Astrocyte of the spinal cord (primary cell): ENCODE measurements around the gene ATP23.

Experiments used
- DNase-seq: peaks from one replicate; pipeline ENCODE4 v3.0.0; 2011; ENCODE audit warnings: low read depth, low spot score
- H3K4me3 ChIP-seq: 2 replicates; pipeline ENCODE4 v1.5.1; 2011; ENCODE audit warnings: low read depth, mild to moderate bottlenecking, low read length, moderate library complexity
- in situ Hi-C: cut with HindIII; loops from 2 replicates; pipeline ENCODE4 v1.10.0; 2017; ENCODE audit warnings: low sequenced_read_pairs
- TF ChIP-seq, protein P1 (sequence below): IDR thresholded peaks from 2 replicates; pipeline ENCODE4 v1.5.1; 2012; ENCODE audit warnings: low read depth, mild to moderate bottlenecking, low read length, inconsistent platforms

ATP23 gene

DNA sequence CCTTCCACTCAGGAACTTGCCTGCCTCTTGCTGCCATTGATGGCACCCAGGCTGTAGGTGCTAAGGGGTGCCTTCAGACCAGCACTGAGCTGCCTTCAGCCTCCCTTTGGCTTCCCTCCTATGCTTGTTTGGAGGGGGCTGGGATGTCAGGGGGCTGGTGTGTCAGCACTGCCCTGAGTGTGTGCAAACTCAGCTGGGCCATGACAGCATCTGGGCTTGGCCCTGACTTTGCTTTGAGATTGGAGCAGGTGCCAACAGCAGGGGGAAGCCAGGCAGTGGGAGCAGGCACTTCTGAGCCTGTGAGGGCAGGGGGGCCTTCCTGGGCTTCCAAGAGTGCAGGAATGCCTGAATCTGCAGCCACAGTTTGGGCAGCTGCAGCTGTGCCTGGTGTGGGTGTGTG, 56.9 kb downstream of the ATP23 start:
- no peak overlapping the region for H3K4me3 ChIP-seq
- in situ Hi-C loops: no loop called here
- TF ChIP-seq, protein P1, sequence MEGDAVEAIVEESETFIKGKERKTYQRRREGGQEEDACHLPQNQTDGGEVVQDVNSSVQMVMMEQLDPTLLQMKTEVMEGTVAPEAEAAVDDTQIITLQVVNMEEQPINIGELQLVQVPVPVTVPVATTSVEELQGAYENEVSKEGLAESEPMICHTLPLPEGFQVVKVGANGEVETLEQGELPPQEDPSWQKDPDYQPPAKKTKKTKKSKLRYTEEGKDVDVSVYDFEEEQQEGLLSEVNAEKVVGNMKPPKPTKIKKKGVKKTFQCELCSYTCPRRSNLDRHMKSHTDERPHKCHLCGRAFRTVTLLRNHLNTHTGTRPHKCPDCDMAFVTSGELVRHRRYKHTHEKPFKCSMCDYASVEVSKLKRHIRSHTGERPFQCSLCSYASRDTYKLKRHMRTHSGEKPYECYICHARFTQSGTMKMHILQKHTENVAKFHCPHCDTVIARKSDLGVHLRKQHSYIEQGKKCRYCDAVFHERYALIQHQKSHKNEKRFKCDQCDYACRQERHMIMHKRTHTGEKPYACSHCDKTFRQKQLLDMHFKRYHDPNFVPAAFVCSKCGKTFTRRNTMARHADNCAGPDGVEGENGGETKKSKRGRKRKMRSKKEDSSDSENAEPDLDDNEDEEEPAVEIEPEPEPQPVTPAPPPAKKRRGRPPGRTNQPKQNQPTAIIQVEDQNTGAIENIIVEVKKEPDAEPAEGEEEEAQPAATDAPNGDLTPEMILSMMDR: no peak
- no peak for DNase-seq

DNA sequence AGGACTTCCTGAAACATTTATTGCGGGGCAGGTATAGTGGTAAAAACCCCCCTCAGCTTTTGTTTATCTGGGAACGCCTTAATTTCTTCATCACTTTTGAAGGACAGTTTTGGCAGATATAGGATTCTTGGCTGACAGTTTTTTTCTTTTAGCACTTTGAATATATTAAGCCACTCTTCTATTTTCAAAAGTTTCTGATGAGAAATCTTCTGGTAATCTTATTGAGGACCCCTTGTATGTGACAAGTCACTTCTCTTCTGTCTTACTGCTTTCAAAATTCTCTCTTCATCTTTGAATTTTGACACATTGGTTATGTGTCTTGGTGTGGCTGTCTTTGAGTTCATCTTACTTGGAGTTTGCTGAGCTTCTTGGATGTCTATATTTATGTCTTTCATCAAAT, 59.1 kb downstream of the ATP23 start:
- no peak overlapping the region for H3K4me3 ChIP-seq
- TF ChIP-seq, protein P1: no peak
- DNase-seq: no peak
- in situ Hi-C loops: no loop called here

DNA sequence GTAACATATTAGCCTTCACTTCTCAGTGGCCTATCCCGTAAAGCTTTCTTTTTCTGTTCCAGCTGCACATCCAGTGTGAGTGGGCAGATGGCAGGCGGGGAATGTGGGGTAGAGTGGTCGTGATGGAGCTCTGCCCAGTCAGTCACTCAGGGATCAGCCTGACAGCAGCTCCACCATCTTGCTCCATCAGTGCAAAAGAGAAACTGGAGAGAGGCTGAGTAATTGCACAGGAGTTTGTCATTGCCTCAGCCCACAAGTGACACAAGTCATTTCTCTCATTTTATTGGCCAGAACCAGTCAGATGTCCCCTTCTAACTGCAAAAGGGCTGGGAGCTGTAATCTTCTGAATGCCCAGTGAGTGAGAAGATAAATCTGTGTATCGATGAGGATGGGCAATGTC, 66.5 kb downstream of the ATP23 start:
- H3K4me3 ChIP-seq: no peak overlapping the region
- DNase-seq: no peak
- TF ChIP-seq, protein P1: no peak
- in situ Hi-C loops: no loop called here

DNA sequence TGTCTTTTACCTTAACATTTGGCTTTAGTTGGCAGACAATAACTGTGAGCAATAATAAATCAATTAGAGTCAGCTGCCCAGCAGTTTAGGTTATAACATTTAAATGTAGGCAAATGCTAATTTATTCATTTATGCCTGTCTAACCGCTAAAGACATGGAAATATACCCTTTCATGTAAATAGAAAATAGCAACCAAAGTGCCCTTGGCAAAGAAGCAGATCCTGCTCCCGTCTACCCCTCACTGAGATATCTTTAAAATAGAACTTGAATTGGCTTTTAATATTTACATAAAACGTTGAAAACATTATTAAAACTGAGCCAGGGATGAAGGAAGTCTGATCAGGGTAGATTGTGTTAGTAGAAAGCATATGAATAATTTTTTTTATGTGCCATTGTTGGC, 67.3 kb downstream of the ATP23 start:
- DNase-seq: no peak
- H3K4me3 ChIP-seq: no peak overlapping the region
- in situ Hi-C loops: no loop called here
- TF ChIP-seq, protein P1: no peak
